ENCODE results near the gene ROS1.
"Not testable (repeated sequence)": the region's sequence is repeated elsewhere in the genome, so short reads cannot be mapped to it uniquely, and the experiment has no call there.

The ROS1 gene

GRCh38 chr6:117425431-117426153 is at the start of gene ROS1:
Gene ROS1 (minus strand): TSS chr6:117425942. CDS start chr6:117425656, 286 bp downstream.
- no peak within 1 kb of the TSS for H3K4me3 ChIP-seq (ENCODE audit: low read length)
- TF ChIP-seq ZNF274 (IDR thresholded peaks at IDR 0.05; ENCODE audit: low read depth, low read length): no peak

GRCh38 chr6:117473401-117473800 is 47.7 kb upstream of the ROS1 start:
- no peak for TF ChIP-seq ZNF274 (IDR thresholded peaks at IDR 0.05; ENCODE audit: low read depth, low read length)
- H3K4me3 ChIP-seq (ENCODE audit: low read length): no peak overlapping the region

DNA sequence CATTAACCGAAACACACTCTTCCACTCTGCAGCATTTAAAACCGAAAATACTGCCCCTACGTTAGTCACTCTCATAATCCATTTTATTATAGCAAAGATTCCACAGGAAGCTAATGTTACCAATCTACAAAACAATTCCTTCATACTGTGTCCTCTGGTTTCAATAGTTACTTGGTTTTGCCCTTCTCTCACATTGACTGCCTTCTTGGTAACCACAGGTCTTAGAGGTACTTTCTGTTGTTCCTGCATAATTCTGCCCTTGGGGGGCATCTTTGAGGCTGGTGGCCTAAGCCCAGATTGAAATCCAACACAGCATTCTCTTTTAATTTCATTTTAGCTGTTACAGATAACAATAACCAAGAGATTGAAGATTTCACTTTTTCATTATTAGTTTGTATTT is 46.9 kb upstream of the ROS1 start:
- no peak overlapping the region for H3K4me3 ChIP-seq (ENCODE audit: low read length)
- TF ChIP-seq ZNF274 (IDR thresholded peaks at IDR 0.05; ENCODE audit: low read depth, low read length): no peak

- H3K4me3 ChIP-seq (ENCODE audit: low read length): no peak overlapping the region
- TF ChIP-seq ZNF274 (IDR thresholded peaks at IDR 0.05; ENCODE audit: low read depth, low read length): no peak
Measured at GRCh38 chr6:117469791-117470190, 44.0 kb upstream of the ROS1 start.

DNA sequence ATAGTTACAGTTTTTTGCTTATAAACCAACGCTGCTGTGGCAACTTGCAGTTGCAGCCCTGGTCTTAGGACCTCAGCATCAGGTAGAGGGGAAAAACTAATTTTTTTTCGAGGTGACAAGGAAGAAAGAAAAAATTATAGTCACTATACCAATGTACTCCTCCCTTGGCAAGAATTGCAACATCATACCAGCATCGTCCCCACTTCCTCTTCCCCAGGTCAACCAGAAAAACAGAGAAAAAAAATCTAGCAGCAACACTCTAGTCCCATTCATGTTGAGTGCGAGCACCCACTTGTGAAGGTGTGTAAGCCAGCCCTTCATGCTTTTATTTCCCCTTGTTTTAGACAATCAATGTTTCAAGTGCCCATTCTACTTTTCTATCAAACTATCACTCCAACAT is 43.6 kb upstream of the ROS1 start:
- no peak for TF ChIP-seq ZNF274 (IDR thresholded peaks at IDR 0.05; ENCODE audit: low read depth, low read length)
- H3K4me3 ChIP-seq (ENCODE audit: low read length): no peak overlapping the region

- not testable (repeated sequence) for H3K4me3 ChIP-seq (ENCODE audit: low read length)
Measured at GRCh38 chr6:117468527-117468926, 42.8 kb upstream of the ROS1 start.

GRCh38 chr6:117467876-117468275 is 42.1 kb upstream of the ROS1 start:
- no peak overlapping the region for H3K4me3 ChIP-seq (ENCODE audit: low read length)
- TF ChIP-seq ZNF274 (IDR thresholded peaks at IDR 0.05; ENCODE audit: low read depth, low read length): no peak

- TF ChIP-seq ZNF274 (IDR thresholded peaks at IDR 0.05; ENCODE audit: low read depth, low read length): no peak
Measured at GRCh38 chr6:117465691-117466090, 39.9 kb upstream of the ROS1 start.

DNA sequence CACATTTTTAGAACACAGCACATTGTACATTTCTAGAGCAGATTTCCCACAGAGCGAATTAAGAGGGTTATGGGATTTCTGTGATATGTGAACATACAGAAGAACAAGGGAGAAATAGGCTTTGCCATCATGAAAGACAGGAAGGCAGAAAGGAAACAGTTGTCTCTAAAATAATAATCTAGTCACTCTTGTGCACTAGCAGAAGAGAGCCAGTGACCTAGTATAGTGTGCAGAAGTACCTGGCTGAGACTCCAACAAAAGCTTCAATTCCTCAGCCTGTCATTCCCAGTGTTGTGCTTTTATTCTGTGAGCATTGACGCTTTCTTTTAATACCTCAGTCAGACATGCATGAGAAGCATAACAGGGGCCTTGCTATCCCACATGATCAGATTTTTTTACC is 39.0 kb upstream of the ROS1 start:
- no peak overlapping the region for H3K4me3 ChIP-seq (ENCODE audit: low read length)
- no peak for TF ChIP-seq ZNF274 (IDR thresholded peaks at IDR 0.05; ENCODE audit: low read depth, low read length)

More at GRCh38 chr6:117465691-117466090, 39.9 kb upstream of the ROS1 start:
- H3K4me3 ChIP-seq (ENCODE audit: low read length): no peak overlapping the region

GRCh38 chr6:117463762-117464665 is 38.3 kb upstream of the ROS1 start:
- no peak for TF ChIP-seq ZNF274 (IDR thresholded peaks at IDR 0.05; ENCODE audit: low read depth, low read length)
- H3K4me3 ChIP-seq (ENCODE audit: low read length): no peak overlapping the region

DNA sequence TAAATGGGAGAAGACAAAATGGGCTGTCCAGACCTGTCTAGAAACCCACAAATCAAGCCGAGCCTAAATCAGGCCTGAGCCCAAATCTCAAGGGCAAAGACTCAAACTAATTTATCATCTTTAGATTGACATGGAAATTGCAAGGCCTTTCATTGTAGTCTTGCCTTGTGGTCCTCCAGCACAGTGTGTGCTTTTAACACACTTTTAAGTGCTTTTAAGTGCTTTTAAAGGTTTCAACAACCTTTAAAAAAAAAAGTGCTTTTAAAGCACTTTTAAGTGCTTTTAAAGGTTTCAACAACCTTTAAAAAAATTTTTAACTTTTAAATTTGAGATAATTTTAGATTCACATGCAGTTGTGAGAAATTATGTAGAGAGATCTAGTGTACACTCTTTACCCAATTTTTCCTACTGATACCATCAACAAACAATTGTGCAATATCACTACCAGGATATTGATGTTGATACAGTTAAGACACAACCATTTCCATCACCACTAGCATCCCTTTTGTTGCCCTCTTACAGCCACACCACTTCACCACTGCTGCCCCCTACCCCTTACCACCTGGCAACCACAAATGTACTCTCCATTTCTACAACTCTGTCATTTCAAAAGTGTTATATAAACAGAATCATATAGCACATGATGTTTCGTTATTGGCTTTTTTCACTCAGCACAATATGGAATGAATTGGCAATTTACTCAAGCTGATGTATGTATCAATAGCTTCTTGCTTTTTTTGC is 33.6 kb upstream of the ROS1 start:
- TF ChIP-seq ZNF274 (IDR thresholded peaks at IDR 0.05; ENCODE audit: low read depth, low read length): no peak
- no peak overlapping the region for H3K4me3 ChIP-seq (ENCODE audit: low read length)

DNA sequence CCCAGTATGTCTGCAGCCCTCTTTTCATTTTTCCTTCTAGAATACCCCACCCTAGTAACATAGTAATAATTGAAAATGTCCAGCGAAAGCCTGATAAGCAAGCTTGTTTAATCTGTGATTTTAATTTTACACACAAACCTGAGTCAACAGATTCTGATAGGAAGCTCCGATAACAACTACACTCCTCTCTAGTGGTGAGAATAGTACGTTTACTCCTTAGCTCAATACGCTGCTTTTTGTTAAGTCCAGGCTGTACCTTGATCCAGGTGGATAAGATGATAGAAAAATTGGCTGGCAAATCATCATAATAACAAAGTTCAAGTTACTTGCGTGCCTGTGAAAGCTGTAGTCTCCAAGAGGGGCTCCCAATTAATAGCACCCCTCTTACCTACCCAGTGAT is 31.3 kb upstream of the ROS1 start:
- no peak for TF ChIP-seq ZNF274 (IDR thresholded peaks at IDR 0.05; ENCODE audit: low read depth, low read length)
- H3K4me3 ChIP-seq (ENCODE audit: low read length): no peak overlapping the region

DNA sequence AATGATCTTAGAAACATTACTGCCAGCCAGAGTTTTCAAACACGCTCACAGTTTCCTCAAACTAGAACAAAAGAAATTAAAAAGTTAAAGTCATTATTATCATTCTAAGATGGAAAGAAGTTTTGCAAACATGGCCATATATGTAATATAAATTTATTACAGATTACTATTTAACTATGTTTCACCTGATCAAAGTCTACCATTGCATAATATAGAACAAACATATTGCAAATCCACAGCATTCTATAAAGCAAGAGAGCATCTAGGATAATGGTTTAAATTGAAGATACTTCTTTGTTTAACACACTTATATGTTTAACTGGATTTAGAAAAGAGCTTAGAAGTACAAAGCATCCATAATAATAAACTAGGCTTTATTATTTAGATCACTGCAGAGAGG is 30.5 kb upstream of the ROS1 start:
- no peak for TF ChIP-seq ZNF274 (IDR thresholded peaks at IDR 0.05; ENCODE audit: low read depth, low read length)

DNA sequence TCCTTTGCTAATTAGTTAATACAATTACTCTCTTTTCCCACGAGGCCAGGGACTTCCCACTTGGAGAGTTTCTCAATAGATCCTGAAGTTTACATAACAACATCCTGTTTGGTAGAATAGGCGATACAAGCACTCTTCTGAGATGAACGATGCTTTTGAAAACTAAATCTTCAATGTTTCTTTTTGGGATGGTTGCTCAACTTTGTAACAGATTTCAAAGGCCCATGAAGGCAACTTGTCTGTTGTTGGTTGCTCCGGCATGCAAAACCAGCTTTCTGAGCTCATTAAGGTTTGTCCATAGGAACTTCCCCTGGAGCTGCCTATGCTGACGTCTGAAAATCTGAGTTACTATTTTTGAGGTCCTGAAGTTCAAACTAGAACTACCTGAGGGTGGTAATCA is 25.9 kb upstream of the ROS1 start:
- TF ChIP-seq ZNF274 (IDR thresholded peaks at IDR 0.05; ENCODE audit: low read depth, low read length): no peak
- H3K4me3 ChIP-seq (ENCODE audit: low read length): no peak overlapping the region

More for the DNA sequence above, 30.5 kb upstream of the ROS1 start:
- no peak overlapping the region for H3K4me3 ChIP-seq (ENCODE audit: low read length)
